CD4-positive, alpha-beta memory T cell (primary cell): Measurements from ENCODE around the gene FBXW8. TPM values are rescaled to one million over a fixed set of nuclear protein-coding genes. Genes with fewer than 3 reads are reported as not detected.
A peak's percentile ranks its signal among the peaks of the same experiment; 100 is the strongest.

ENCODE experiments used
- CTCF ChIA-PET: fragments of 350-600 bp; sonication (Branson Sonifier 250); formaldehyde crosslinking; loops from one replicate; lab custom pipeline; 2021; ENCODE audit warnings: inconsistent platforms; ENCODE audit not compliant: partially characterized antibody; lab: Charles Lee
- POLR2A ChIA-PET: fragments of 350-600 bp; sonication (Branson Sonifier 250); formaldehyde crosslinking; loops from one replicate; lab custom pipeline; 2021; ENCODE audit not compliant: partially characterized antibody; lab: Charles Lee
- DNase-seq, 5 donors: peaks; one replicate each; pipeline versions ENCODE4 v3.0.0 to v3.0.0-alpha.2; 2020 to 2022; ENCODE audit warnings: mixed read lengths in 1 of 5
- H3K27ac ChIP-seq: one replicate; pipeline ENCODE4 v1.7.0; 2013; ENCODE audit warnings: low read depth, low read length
- H3K27me3 ChIP-seq: 2 replicates; pipeline ENCODE4 v1.7.0; 2013; ENCODE audit warnings: mild to moderate bottlenecking, low read length, moderate library complexity; ENCODE audit not compliant: insufficient read depth
- H3K36me3 ChIP-seq: 2 replicates; pipeline ENCODE4 v1.7.0; 2013; ENCODE audit warnings: mild to moderate bottlenecking, low read length, moderate library complexity; ENCODE audit not compliant: insufficient read depth
- H3K4me1 ChIP-seq: 2 replicates; pipeline ENCODE4 v1.7.0; 2013; ENCODE audit warnings: mild to moderate bottlenecking, low read length, moderate library complexity; ENCODE audit not compliant: insufficient read depth
- H3K4me3 ChIP-seq, 2 donors: one replicate each; pipeline ENCODE4 v1.7.0; 2013; ENCODE audit warnings: low read length in 2 of 2, mild to moderate bottlenecking in 1 of 2
- H3K9me3 ChIP-seq, 2 donors: one replicate each; pipeline ENCODE4 v1.7.0; 2013; ENCODE audit warnings: low read length in 2 of 2, control low read depth in 1 of 2; ENCODE audit not compliant: control insufficient read depth in 1 of 2
- H3K27ac Mint-ChIP-seq, 7 donors: one replicate each; pipeline ENCODE4 v1.8.0; 2020 to 2021; ENCODE audit warnings: mixed read lengths in 7 of 7, mild to moderate bottlenecking in 6 of 7, inconsistent platforms in 3 of 7, moderate library complexity in 3 of 7
- H3K27me3 Mint-ChIP-seq, 2 donors: one replicate each; pipeline ENCODE4 v1.8.0; 2020 to 2021; ENCODE audit warnings: mixed read lengths in 2 of 2
- H3K36me3 Mint-ChIP-seq, 2 donors: one replicate each; pipeline ENCODE4 v1.8.0; 2020 to 2021; ENCODE audit warnings: mixed read lengths in 2 of 2, inconsistent platforms in 1 of 2, mild to moderate bottlenecking in 1 of 2
- H3K4me1 Mint-ChIP-seq, 4 donors: one replicate each; pipeline ENCODE4 v1.8.0; 2020 to 2021; ENCODE audit warnings: mixed read lengths in 4 of 4, mild to moderate bottlenecking in 1 of 4
- H3K4me3 Mint-ChIP-seq, 8 donors: one replicate each; pipeline ENCODE4 v1.8.0; 2020 to 2021; ENCODE audit warnings: mixed read lengths in 8 of 8, mild to moderate bottlenecking in 7 of 8, moderate library complexity in 6 of 8, inconsistent platforms in 3 of 8
- H3K9me3 Mint-ChIP-seq, 8 donors: one replicate each; pipeline ENCODE4 v1.8.0; 2020 to 2021; ENCODE audit warnings: mixed read lengths in 8 of 8, mild to moderate bottlenecking in 5 of 8, inconsistent platforms in 3 of 8, moderate library complexity in 1 of 8
- intact Hi-C: fragments of 100-400 bp; cut with micrococcal nuclease; formaldehyde crosslinking; loops from one replicate; pipeline ENCODE4 v1.15.1; 2023
- polyA plus RNA-seq, 2 donors: library from polyadenylated mRNA; unstranded; fragments of 300-500 nt; fragmentation: Illumina TruSeq; gene quantifications; one replicate each; pipeline ENCODE4 v1.2.3, GENCODE V29; 2021
- total RNA-seq, 2 experiments: library from RNA; stranded (reverse); gene quantifications; one replicate each; pipeline ENCODE4 v1.2.3, GENCODE V29; 2021

FBXW8 gene
- total and polyA plus RNA-seq, 4 experiments from 2014 or later = 2.3 to 10.2 (median 7.0) TPM

DNA sequence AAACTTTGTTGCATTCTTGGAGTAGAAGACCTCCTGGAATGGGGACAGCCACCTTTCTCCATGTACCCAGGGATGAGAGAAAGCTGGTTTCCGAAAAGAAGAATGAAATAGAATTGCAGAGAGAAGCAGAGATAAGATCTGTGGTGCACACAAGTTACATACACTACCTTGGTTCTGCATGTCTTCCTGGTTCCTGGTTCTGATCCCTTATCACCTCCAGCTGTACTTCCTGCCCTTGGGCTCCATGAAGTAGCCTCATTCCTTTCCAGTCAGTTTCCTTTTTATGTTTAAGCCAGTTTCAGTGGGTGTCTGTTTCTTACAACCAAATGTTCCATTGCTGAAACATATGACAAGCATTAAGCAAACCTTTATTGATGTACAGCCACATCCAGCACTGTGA, 69.3 kb downstream of the FBXW8 start:
- Histone ChIP-seq H3K36me3 (no peaks in the 10 kb centered on the region), H3K9me3 (no peaks in the 10 kb centered on the region), H3K4me3 (no peak overlapping the region), H3K27me3 (no peaks in the 10 kb centered on the region), H3K4me1 (no peaks in the 10 kb centered on the region), H3K27ac (no peak overlapping the region)
- Mint-ChIP-seq H3K36me3 (peaks cover 2 to 9% of the 10 kb centered on the region in 2 donors), H3K9me3 (no peaks in the 10 kb centered on the region), H3K4me1 (peaks cover 0 to 6% (median 3%) of the 10 kb centered on the region in 4 donors), H3K27ac (peak overlapping the region in 1 of 7 donors; percentile 83), H3K27me3 (no peaks in the 10 kb centered on the region), H3K4me3 (no peak overlapping the region)
- ChIA-PET CTCF (interaction anchor here (0.7 kb wide), 1 partner anchor 24 kb away, joined by 4 read pairs; no protein-coding TSS in a partner anchor), POLR2A (no interaction called here)
- intact Hi-C loops = no loop called here
- no peak for DNase-seq

DNA sequence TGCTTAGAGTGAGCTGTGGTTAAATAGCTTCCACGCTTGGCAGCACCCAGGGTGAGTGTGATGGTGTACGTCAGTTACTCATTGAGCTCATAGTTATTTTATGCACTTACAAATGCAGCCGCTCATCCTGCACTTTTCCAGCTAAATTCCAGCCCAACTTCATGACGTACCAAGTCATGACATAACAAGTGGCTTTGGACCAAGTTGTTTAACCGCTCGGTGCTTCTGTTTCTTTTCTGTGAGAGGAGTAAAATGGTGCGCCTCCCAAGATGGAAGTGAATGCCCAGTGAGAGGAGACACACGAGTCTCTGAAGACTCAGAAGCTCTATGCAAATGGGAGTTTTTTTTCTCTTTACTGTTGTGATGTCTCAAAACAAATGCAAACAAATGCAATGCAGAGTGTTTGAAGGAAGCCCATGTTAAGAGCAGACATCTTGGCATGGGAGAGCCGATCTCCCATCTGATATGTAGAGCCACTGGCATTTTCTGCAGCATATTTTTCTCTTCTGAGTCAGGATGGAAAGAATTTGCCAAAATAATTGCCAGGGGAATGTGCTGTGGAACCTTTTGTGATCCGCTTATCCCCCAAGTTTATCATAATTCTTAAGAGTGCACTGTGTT, 72.2 kb downstream of the FBXW8 start:
- Histone ChIP-seq H3K4me3 (no peak overlapping the region), H3K27me3 (no peaks in the 10 kb centered on the region), H3K9me3 (no peaks in the 10 kb centered on the region), H3K36me3 (no peaks in the 10 kb centered on the region), H3K4me1 (no peaks in the 10 kb centered on the region), H3K27ac (no peak overlapping the region)
- ChIA-PET CTCF (interaction anchor here (1.5 kb wide), 1 partner anchor 137 kb away, joined by 3 read pairs; no protein-coding TSS in a partner anchor), POLR2A (no interaction called here)
- intact Hi-C loops = no loop called here
- H3K36me3 Mint-ChIP-seq = peaks cover 4 to 12% of the 10 kb centered on the region in 2 donors
- H3K27ac Mint-ChIP-seq = no peak overlapping the region
- peaks cover 0 to 6% (median 3%) of the 10 kb centered on the region in 4 donors for H3K4me1 Mint-ChIP-seq
- H3K9me3 Mint-ChIP-seq = no peaks in the 10 kb centered on the region
- DNase-seq = no peak
- H3K27me3 Mint-ChIP-seq = no peaks in the 10 kb centered on the region
- no peak overlapping the region for H3K4me3 Mint-ChIP-seq

DNA sequence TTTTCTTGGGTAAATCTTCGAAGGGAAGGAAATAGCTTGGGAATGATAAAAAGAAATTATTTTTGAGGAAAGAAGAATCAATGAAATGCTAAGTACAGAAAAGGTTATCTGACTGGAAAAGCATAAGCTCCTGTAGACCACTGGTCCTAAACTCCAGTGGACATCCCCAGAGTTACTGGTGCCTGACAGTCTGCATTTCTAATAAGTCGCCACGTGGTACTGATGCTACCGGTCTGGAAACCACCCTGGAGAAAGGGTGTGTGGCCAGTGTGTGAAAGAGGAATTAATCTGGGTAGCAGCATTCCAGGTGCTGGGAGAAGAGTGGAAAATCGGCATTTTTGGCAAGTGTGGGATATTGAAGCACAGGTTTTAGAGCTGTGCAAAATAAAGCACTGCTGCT, 73.3 kb downstream of the FBXW8 start:
- intact Hi-C loops = no loop called here
- Histone ChIP-seq H3K27ac (no peak overlapping the region), H3K4me3 (no peak overlapping the region), H3K4me1 (no peaks in the 10 kb centered on the region), H3K36me3 (no peaks in the 10 kb centered on the region), H3K27me3 (no peaks in the 10 kb centered on the region), H3K9me3 (no peaks in the 10 kb centered on the region)
- H3K36me3 Mint-ChIP-seq = peaks cover 13 to 16% of the 10 kb centered on the region in 2 donors
- no peak overlapping the region for H3K4me3 Mint-ChIP-seq
- CTCF ChIA-PET = interaction anchor here (0.8 kb wide), 1 partner anchor 28 kb away, joined by 3 read pairs; no protein-coding TSS in a partner anchor
- no peaks in the 10 kb centered on the region for H3K9me3 Mint-ChIP-seq
- no peaks in the 10 kb centered on the region for H3K27me3 Mint-ChIP-seq
- H3K27ac Mint-ChIP-seq = no peak overlapping the region
- peaks cover 0 to 6% (median 2%) of the 10 kb centered on the region in 4 donors for H3K4me1 Mint-ChIP-seq
- POLR2A ChIA-PET = no interaction called here
- no peak for DNase-seq

DNA sequence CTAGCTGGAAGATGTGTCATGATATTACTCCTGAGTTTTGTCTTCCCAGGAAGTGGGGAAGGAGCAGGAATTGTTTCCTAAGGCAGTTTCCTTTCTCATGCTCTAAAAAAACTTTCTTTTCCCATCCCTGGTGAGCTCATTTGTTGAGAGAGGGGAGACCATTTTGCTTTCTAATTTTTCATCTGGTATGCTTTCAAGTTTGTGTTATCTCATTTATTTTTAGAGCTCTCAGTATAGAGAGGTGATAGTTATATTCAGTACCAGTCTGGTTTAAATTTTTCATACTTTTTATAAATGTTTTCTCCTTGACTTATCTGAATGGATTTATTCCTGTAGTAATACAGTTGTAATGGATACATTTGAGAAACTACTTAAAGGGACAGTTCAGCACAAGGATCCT, 79.6 kb downstream of the FBXW8 start:
- Mint-ChIP-seq H3K4me3 (no peak overlapping the region), H3K36me3 (peaks cover 40 to 43% of the 10 kb centered on the region in 2 donors), H3K4me1 (peaks cover 0 to 2% (median 0%) of the 10 kb centered on the region in 4 donors), H3K9me3 (no peaks in the 10 kb centered on the region), H3K27me3 (no peaks in the 10 kb centered on the region), H3K27ac (no peak overlapping the region)
- no peak overlapping the region for H3K27ac ChIP-seq
- no peaks in the 10 kb centered on the region for H3K4me1 ChIP-seq
- no peak overlapping the region for H3K4me3 ChIP-seq
- ChIA-PET POLR2A (no interaction called here), CTCF (interaction anchor here (0.6 kb wide), 2 partner anchors 25 to 122 kb away, joined by 3 read pairs; no protein-coding TSS in a partner anchor)
- H3K27me3 ChIP-seq = no peaks in the 10 kb centered on the region
- no peaks in the 10 kb centered on the region for H3K36me3 ChIP-seq
- intact Hi-C loops = no loop called here
- no peak for DNase-seq
- H3K9me3 ChIP-seq = no peaks in the 10 kb centered on the region

DNA sequence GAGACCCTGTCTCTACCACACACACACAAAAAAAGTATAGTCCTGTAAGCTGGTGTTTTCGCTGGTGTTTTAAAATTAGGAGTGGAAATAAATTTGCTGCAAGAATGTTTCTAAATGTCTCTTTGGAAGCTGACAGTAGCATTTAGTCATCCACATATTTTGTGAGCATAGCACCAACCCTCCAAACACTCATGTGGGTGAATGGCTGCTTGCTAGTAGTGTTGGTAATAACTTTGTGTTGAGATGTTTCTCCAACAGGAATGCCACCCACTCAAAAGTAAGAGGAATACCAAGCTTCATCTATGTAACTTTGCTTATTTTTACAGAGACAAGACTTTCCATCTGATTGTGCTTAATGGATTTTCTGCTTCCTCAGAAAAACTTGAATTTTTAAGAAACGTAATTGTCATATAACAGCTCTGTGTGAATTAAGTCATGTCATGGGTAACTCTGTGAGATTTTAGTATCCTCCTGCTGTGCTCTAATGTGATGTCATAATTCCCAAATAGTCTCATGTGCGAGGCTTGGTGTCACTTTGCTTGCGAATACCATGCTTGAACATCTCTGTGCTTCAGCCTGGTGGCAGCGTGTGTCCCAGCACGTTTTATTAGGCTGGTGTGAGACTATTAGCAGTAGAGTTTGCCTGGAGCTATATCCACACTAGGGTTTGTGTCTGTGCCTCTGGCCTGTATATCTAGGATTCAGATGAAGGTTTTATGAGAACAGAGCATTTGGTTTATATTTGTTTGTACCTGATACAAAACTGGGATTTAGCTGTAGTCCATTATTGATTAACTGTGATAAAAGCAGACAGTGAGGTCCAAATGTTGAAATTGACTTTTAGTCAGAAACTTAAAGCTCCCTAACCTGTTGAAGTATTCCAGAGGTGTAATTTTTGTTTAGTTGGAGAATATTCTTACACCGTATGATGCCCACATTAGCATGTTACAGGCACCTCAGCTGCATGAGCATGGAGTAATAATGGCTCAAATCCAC, 80.5 kb downstream of the FBXW8 start:
- Histone ChIP-seq H3K27ac (no peak overlapping the region), H3K27me3 (no peaks in the 10 kb centered on the region), H3K9me3 (no peaks in the 10 kb centered on the region), H3K36me3 (no peaks in the 10 kb centered on the region), H3K4me3 (no peak overlapping the region), H3K4me1 (no peaks in the 10 kb centered on the region)
- H3K4me3 Mint-ChIP-seq = no peak overlapping the region
- no peak overlapping the region for H3K27ac Mint-ChIP-seq
- H3K9me3 Mint-ChIP-seq = no peaks in the 10 kb centered on the region
- intact Hi-C loops = no loop called here
- peaks cover 0 to 2% (median 0%) of the 10 kb centered on the region in 4 donors for H3K4me1 Mint-ChIP-seq
- H3K36me3 Mint-ChIP-seq = peaks cover 46 to 47% of the 10 kb centered on the region in 2 donors
- no peak for DNase-seq
- CTCF ChIA-PET = interaction anchor here (0.6 to 1.2 kb wide), 2 partner anchors 9 to 952 kb away, joined by 3 to 4 read pairs; no protein-coding TSS in a partner anchor
- no peaks in the 10 kb centered on the region for H3K27me3 Mint-ChIP-seq
- POLR2A ChIA-PET = no interaction called here

DNA sequence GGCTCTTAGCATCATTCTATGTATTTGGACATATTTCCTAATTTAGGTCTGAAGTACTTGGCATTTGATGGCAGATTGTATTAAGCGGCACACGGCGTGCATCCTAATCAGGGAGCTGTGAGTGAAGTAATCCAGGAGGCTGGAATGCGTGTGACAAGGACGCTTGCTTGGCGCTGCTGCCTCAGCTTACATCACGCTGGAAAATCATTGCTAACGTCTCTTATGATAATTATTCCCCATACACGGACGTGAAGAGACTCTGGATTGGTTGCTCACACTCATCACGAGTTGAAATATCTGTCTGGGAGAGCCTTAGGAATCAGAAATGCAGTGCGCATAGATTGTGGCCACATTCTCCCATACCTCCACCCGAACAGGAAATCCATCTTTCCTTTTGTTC, 85.3 kb downstream of the FBXW8 start:
- no peak overlapping the region for H3K27ac ChIP-seq
- no peaks in the 10 kb centered on the region for H3K4me1 ChIP-seq
- no peaks in the 10 kb centered on the region for H3K36me3 ChIP-seq
- no peaks in the 10 kb centered on the region for H3K27me3 ChIP-seq
- no peak for DNase-seq
- no peak overlapping the region for H3K27ac Mint-ChIP-seq
- H3K4me3 Mint-ChIP-seq = no peak overlapping the region
- H3K4me1 Mint-ChIP-seq = peaks cover 0 to 3% (median 0%) of the 10 kb centered on the region in 4 donors
- ChIA-PET CTCF (no interaction called here), POLR2A (no interaction called here)
- no peaks in the 10 kb centered on the region for H3K9me3 ChIP-seq
- H3K36me3 Mint-ChIP-seq = peaks cover 21% of the 10 kb centered on the region in 2 donors
- H3K4me3 ChIP-seq = no peak overlapping the region
- intact Hi-C loops = no loop called here
- H3K27me3 Mint-ChIP-seq = no peaks in the 10 kb centered on the region
- H3K9me3 Mint-ChIP-seq = no peaks in the 10 kb centered on the region

DNA sequence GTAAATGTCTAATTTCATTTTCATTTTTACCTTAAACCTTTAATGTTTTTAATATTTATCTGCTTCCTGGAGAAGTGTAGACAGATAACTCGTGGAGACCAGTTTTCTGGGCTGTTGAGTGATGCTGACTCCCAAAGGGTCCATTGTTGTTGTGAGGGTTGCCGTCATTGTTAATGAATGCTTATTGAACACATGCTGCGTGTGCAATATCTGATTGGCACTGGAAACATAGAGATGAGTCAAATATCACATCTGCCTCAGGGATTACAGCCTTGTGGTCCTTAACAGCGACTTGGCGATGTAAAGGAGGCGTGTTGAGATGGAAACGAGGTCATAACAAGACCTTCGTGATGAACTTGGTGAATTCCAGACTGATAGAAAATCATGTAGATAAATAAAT, 85.9 kb downstream of the FBXW8 start:
- Histone ChIP-seq H3K4me3 (no peak overlapping the region), H3K9me3 (no peaks in the 10 kb centered on the region), H3K36me3 (no peaks in the 10 kb centered on the region), H3K27ac (no peak overlapping the region), H3K27me3 (no peaks in the 10 kb centered on the region), H3K4me1 (no peaks in the 10 kb centered on the region)
- no peaks in the 10 kb centered on the region for H3K27me3 Mint-ChIP-seq
- H3K4me3 Mint-ChIP-seq = no peak overlapping the region
- DNase-seq = no peak
- peaks cover 0 to 3% (median 0%) of the 10 kb centered on the region in 4 donors for H3K4me1 Mint-ChIP-seq
- H3K27ac Mint-ChIP-seq = no peak overlapping the region
- ChIA-PET POLR2A (no interaction called here), CTCF (no interaction called here)
- no peaks in the 10 kb centered on the region for H3K9me3 Mint-ChIP-seq
- H3K36me3 Mint-ChIP-seq = peaks cover 16 to 17% of the 10 kb centered on the region in 2 donors
- intact Hi-C loops = no loop called here
